NCI-H2196 treated with DMSO at 0.1 percent for 48 hours (cell line): ENCODE data around the gene LIFR.
A peak's percentile ranks its signal among the peaks of the same experiment; 100 is the strongest.
"Not testable (repeated sequence)": the region's sequence is repeated elsewhere in the genome, so short reads cannot be mapped to it uniquely, and the experiment has no call there.

Source experiments
- DNase-seq: peaks from one replicate; lab custom pipeline; 2025; ENCODE audit not compliant: unreplicated experiment; lab: John Stamatoyannopoulos, UW

Gene LIFR

GRCh38 chr5:38556599-38557307 is at the start of gene LIFR:
Gene LIFR (minus strand): TSS chr5:38556646. CDS start chr5:38530647, 25,999 bp downstream.
- peak; percentile 79 for DNase-seq

GRCh38 chr5:38605610-38606009 is 49.2 kb upstream of the LIFR start:
- no peak for DNase-seq

GRCh38 chr5:38603691-38604090 is 47.2 kb upstream of the LIFR start:
- DNase-seq, result no peak

- DNase-seq, result no peak
These were observed 46.2 kb upstream of the LIFR start for GRCh38 chr5:38602641-38603040.

- no peak for DNase-seq
These were observed 45.4 kb upstream of the LIFR start for GRCh38 chr5:38601863-38602298.

GRCh38 chr5:38601133-38601862 is 44.9 kb upstream of the LIFR start:
- DNase-seq, result no peak

- no peak for DNase-seq
These were observed 44.0 kb upstream of the LIFR start for GRCh38 chr5:38600329-38601045.

- not testable (repeated sequence) for DNase-seq
These were observed 43.3 kb upstream of the LIFR start for GRCh38 chr5:38599751-38600150.

GRCh38 chr5:38598994-38599617 is 42.7 kb upstream of the LIFR start:
- DNase-seq, result no peak

GRCh38 chr5:38598296-38598993 is 42.0 kb upstream of the LIFR start:
- DNase-seq, result no peak

GRCh38 chr5:38596981-38597380 is 40.5 kb upstream of the LIFR start:
- DNase-seq, result no peak

- no peak for DNase-seq
These were observed 38.8 kb upstream of the LIFR start for GRCh38 chr5:38595132-38595745.

- DNase-seq, result no peak
These were observed 37.5 kb upstream of the LIFR start for GRCh38 chr5:38593959-38594358.

GRCh38 chr5:38591523-38591849 is 35.0 kb upstream of the LIFR start:
- no peak for DNase-seq

GRCh38 chr5:38590838-38591522 is 34.5 kb upstream of the LIFR start:
- no peak for DNase-seq

- no peak for DNase-seq
These were observed 33.2 kb upstream of the LIFR start for GRCh38 chr5:38589629-38590028.

- DNase-seq, result no peak
These were observed 29.4 kb upstream of the LIFR start for GRCh38 chr5:38585816-38586215.

GRCh38 chr5:38583500-38583899 is 27.1 kb upstream of the LIFR start:
- DNase-seq, result no peak

GRCh38 chr5:38582975-38583319 is 26.5 kb upstream of the LIFR start:
- no peak for DNase-seq
